Liver (tissue), 9 donors: Measurements from ENCODE around the gene NEUROG1. TPM values are rescaled to one million over a fixed set of nuclear protein-coding genes. Genes with fewer than 3 reads are reported as not detected.

Experiments used
- DNase-seq: peaks from one replicate; pipeline ENCODE4 v3.0.0-alpha.2; 2017; ENCODE audit warnings: low spot score
- H3K27ac ChIP-seq, 2 donors: one replicate each; pipeline ENCODE4 v1.7.0; 2013; ENCODE audit warnings: inconsistent platforms in 2 of 2, low read length in 2 of 2, control low read depth in 1 of 2, low read depth in 1 of 2, mild to moderate bottlenecking in 1 of 2
- H3K27me3 ChIP-seq, 4 donors: one replicate each; pipeline versions ENCODE4 v1.6.1 to v1.7.0; 2013; ENCODE audit warnings: low read length in 3 of 4, inconsistent platforms in 1 of 4, mild to moderate bottlenecking in 1 of 4, moderate library complexity in 1 of 4; ENCODE audit not compliant: control insufficient read depth in 4 of 4, insufficient read depth in 4 of 4
- H3K36me3 ChIP-seq, 4 donors: one replicate each; pipeline versions ENCODE4 v1.6.1 to v1.7.0; 2013; ENCODE audit warnings: low read length in 3 of 4, mild to moderate bottlenecking in 3 of 4, low read depth in 1 of 4, moderate library complexity in 1 of 4; ENCODE audit not compliant: control insufficient read depth in 4 of 4, insufficient read depth in 3 of 4
- H3K4me1 ChIP-seq, 4 donors: one replicate each; pipeline versions ENCODE4 v1.6.1 to v1.7.0; 2013; ENCODE audit warnings: low read length in 3 of 4, mild to moderate bottlenecking in 3 of 4, moderate library complexity in 1 of 4; ENCODE audit not compliant: control insufficient read depth in 4 of 4, insufficient read depth in 4 of 4
- H3K4me3 ChIP-seq, 3 donors: one replicate each; pipeline versions ENCODE4 v1.6.1 to v1.7.0; 2013; ENCODE audit warnings: low read length in 3 of 3, control low read depth in 1 of 3, low read depth in 1 of 3, mild to moderate bottlenecking in 1 of 3
- H3K9ac ChIP-seq, 2 donors: one replicate each; pipeline ENCODE4 v1.7.0; 2013; ENCODE audit warnings: low read length in 2 of 2, mild to moderate bottlenecking in 2 of 2, moderate library complexity in 2 of 2, control low read depth in 1 of 2, low read depth in 1 of 2
- H3K9me3 ChIP-seq, 4 donors: one replicate each; pipeline versions ENCODE4 v1.6.1 to v1.7.0; 2013; ENCODE audit warnings: low read length in 3 of 4; ENCODE audit not compliant: control insufficient read depth in 4 of 4
- FOXA1 ChIP-seq: IDR thresholded peaks from 2 replicates; pipeline ENCODE4 v1.6.1; 2016; ENCODE audit warnings: antibody characterized with exemption
- FOXA2 ChIP-seq: IDR thresholded peaks from 2 replicates; pipeline ENCODE4 v1.6.1; 2016; ENCODE audit warnings: antibody characterized with exemption
- RAD21 ChIP-seq, 2 donors: IDR thresholded peaks; 2 replicates each; pipeline ENCODE4 v1.6.1; 2016; ENCODE audit warnings: antibody characterized with exemption in 2 of 2, mild to moderate bottlenecking in 2 of 2
- RXRA ChIP-seq, 2 donors: IDR thresholded peaks; 2 replicates each; pipeline ENCODE4 v1.6.1; 2017 to 2018; ENCODE audit warnings: antibody characterized with exemption in 2 of 2, mild to moderate bottlenecking in 1 of 2
- ZBTB33 ChIP-seq: IDR thresholded peaks from 2 replicates; pipeline ENCODE4 v1.6.1; 2016; ENCODE audit warnings: antibody characterized with exemption
- WGBS: extraction: QIAGEN DNeasy Blood & Tissue Kit; methylation state at CpG from one replicate; pipeline ENCODE4 v1.1.7; 2013; 5-methylcytosine and 5-hydroxymethylcytosine counted together
- polyA plus RNA-seq, 2 donors: library from polyadenylated mRNA; stranded (reverse) in 1 of 2; unstranded in 1 of 2; fragments of 200-250 nt in 1 of 2; fragments of >200 nt in 1 of 2; fragmentation: Nextera tagmentation in 1 of 2; extraction: Ambion mirVana in 1 of 2; gene quantifications; one replicate each; pipeline versions ENCODE4 v1.2.1 to v1.2.3, GENCODE V29; 2013 to 2015
- total RNA-seq, 2 donors: library from RNA; depleted of rRNA; stranded (reverse); fragments of >200 nt; gene quantifications; one replicate each; pipeline ENCODE4 v1.2.3, GENCODE V29; 2014
- TF ChIP-seq, protein P1 (sequence below): fragments of 150-350 bp; IDR thresholded peaks from 2 replicates; pipeline ENCODE4 v1.5.1; 2017; ENCODE audit warnings: improper control_type of control experiment, low read depth, low read length; ENCODE audit not compliant: missing input control
- donor health status: healthy.
- donor health status: healthy.
- donor health status: healthy.
- donor health status: healthy.
- donor health status: healthy.

Gene NEUROG1
- total and polyA plus RNA-seq, 4 donors = not detected

- no peaks in the 10 kb centered on the region for H3K27me3 ChIP-seq
- H3K4me3 ChIP-seq = no peak overlapping the region
- H3K9me3 ChIP-seq = no peaks in the 10 kb centered on the region
- 15% methylated on average over 8 of the region's 8 CpGs for WGBS
- no peak overlapping the region for H3K9ac ChIP-seq
- DNase-seq = no peak
- TF ChIP-seq RAD21 (IDR thresholded peaks at IDR 0.05) = peak; percentile 60 to 67
- TF ChIP-seq FOXA2 = no peak
- TF ChIP-seq, protein P1, sequence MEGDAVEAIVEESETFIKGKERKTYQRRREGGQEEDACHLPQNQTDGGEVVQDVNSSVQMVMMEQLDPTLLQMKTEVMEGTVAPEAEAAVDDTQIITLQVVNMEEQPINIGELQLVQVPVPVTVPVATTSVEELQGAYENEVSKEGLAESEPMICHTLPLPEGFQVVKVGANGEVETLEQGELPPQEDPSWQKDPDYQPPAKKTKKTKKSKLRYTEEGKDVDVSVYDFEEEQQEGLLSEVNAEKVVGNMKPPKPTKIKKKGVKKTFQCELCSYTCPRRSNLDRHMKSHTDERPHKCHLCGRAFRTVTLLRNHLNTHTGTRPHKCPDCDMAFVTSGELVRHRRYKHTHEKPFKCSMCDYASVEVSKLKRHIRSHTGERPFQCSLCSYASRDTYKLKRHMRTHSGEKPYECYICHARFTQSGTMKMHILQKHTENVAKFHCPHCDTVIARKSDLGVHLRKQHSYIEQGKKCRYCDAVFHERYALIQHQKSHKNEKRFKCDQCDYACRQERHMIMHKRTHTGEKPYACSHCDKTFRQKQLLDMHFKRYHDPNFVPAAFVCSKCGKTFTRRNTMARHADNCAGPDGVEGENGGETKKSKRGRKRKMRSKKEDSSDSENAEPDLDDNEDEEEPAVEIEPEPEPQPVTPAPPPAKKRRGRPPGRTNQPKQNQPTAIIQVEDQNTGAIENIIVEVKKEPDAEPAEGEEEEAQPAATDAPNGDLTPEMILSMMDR = peak; percentile 18
- no peak overlapping the region for H3K27ac ChIP-seq
- no peaks in the 10 kb centered on the region for H3K36me3 ChIP-seq
- peaks cover 0 to 3% (median 1%) of the 10 kb centered on the region in 4 donors for H3K4me1 ChIP-seq
Observed at GRCh38 chr5:135553688-135554462, 18.1 kb upstream of the NEUROG1 start.

DNA sequence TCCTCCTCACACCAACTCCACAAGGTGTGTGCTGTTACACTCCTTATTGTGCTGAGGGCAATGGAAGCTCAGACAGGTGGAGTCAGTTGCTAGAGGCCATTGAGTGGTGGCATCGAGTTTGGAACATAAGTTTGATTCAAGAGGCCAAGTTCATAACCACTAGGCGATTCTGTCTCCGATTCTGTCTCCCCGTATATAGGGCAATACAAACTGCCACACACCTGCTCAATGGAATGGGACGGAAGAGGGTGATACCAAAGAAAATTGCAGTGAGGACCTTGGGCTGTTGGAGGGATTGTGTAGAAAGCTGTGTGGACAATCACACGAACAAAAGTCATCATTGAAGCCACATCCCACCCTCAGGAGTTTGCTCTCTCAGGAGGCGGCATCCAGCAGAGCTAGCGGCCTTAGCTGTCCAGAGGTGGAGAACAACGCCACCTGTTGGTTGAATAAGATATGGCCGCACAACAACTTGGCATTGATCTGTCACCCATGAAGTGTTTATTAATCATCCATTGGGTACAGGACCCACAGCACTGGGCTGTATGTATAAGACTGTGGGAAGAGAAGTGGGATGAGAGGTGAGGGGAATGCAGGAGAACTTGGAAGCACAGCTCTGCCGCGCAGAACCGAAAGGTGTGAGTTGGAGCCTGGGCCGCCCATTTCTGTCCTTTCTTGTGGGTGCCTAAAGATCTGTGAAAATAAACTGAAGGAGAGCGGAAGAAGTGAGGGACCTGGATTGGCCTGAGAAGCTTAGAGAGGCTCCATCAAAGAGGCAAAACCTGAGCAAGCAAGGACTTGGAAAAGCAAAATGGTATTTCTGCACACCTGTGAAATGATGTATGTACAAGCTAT, 16.1 kb upstream of the NEUROG1 start:
- peaks cover 0 to 3% (median under 1%) of the 10 kb centered on the region in 4 donors for H3K27me3 ChIP-seq
- no peaks in the 10 kb centered on the region for H3K9me3 ChIP-seq
- WGBS = 39% methylated on average over 15 of the region's 15 CpGs
- peaks cover 0 to 3% (median 1%) of the 10 kb centered on the region in 4 donors for H3K4me1 ChIP-seq
- no peak overlapping the region for H3K27ac ChIP-seq
- no peaks in the 10 kb centered on the region for H3K36me3 ChIP-seq
- peak; percentile 72 for DNase-seq
- TF ChIP-seq ZBTB33 = no peak
- peak; percentile 88 to 93 for TF ChIP-seq RAD21 (IDR thresholded peaks at IDR 0.05)
- TF ChIP-seq, protein P1 = peak; percentile 79
- H3K9ac ChIP-seq = no peak overlapping the region
- no peak overlapping the region for H3K4me3 ChIP-seq

DNA sequence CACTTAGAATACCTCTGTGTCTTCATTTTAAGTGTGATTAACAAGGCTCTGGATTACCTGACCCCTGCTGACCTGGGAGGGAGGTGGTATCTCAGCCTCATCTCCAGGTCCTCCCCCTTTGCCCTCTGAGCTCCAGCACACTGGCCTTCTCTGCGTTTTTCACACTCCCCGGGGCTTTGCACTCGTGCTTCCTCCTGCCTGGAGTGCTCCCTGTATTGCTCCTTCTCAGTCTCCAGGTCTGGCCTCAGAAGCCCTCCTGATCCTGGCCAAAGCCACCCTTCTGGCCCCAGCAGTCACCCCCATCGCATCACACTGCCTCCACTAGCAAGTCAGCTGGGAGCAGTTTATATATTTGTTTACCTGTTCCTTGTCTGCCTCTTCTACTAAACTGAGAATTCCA, 13.6 kb upstream of the NEUROG1 start:
- Histone ChIP-seq H3K27me3 (peaks cover 0 to 8% (median 6%) of the 10 kb centered on the region in 4 donors), H3K9ac (no peak overlapping the region), H3K4me1 (peaks cover 2 to 4% (median 3%) of the 10 kb centered on the region in 4 donors), H3K36me3 (no peaks in the 10 kb centered on the region), H3K9me3 (no peaks in the 10 kb centered on the region), H3K4me3 (no peak overlapping the region), H3K27ac (no peak overlapping the region)
- 25% methylated on average over 4 of the region's 4 CpGs for WGBS
- no peak for DNase-seq
- no peak for TF ChIP-seq RAD21 (IDR thresholded peaks at IDR 0.05)
- no peak for TF ChIP-seq RXRA (IDR thresholded peaks at IDR 0.05)
- TF ChIP-seq ZBTB33 = no peak
- TF ChIP-seq FOXA1 = no peak
